IPS DF 6.9 (cell line): ENCODE results near the gene ILF2.

ENCODE experiments used
- DNase-seq: peaks from one replicate; pipeline ENCODE4 v3.0.0-alpha.2; 2013; ENCODE audit warnings: low read depth, low spot score
- H3K27ac ChIP-seq: one replicate; pipeline ENCODE4 v1.5.1; 2013; ENCODE audit warnings: low read length, control low read depth
- H3K27me3 ChIP-seq: 2 replicates; pipeline ENCODE4 v1.6.1; 2013; ENCODE audit warnings: mild to moderate bottlenecking, low read length; ENCODE audit not compliant: control insufficient read depth, insufficient read depth
- H3K36me3 ChIP-seq: 2 replicates; pipeline ENCODE4 v1.6.1; 2013; ENCODE audit warnings: low read length; ENCODE audit not compliant: control insufficient read depth, insufficient read depth
- H3K4me1 ChIP-seq: 2 replicates; pipeline ENCODE4 v1.6.1; 2013; ENCODE audit warnings: low read length; ENCODE audit not compliant: control insufficient read depth, insufficient read depth
- H3K4me3 ChIP-seq: 2 replicates; pipeline ENCODE4 v1.5.1; 2013; ENCODE audit warnings: mild to moderate bottlenecking, low read length
- H3K9me3 ChIP-seq: 2 replicates; pipeline ENCODE4 v1.6.1; 2013; ENCODE audit warnings: low read length, inconsistent platforms; ENCODE audit not compliant: control insufficient read depth, insufficient read depth
- WGBS: extraction: QIAGEN DNeasy Blood & Tissue Kit; methylation state at CpG from one replicate; pipeline ENCODE4 v1.1.7; 2013; ENCODE audit warnings: mixed read lengths, missing lambda C conversion rate; ENCODE audit not compliant: insufficient read length, insufficient coverage; 5-methylcytosine and 5-hydroxymethylcytosine counted together

Gene ILF2

GRCh38 chr1:153628638-153629342 lies 42.0 kb downstream of the ILF2 start:
- Histone ChIP-seq H3K27ac (no peak overlapping the region), H3K27me3 (no peaks in the 10 kb centered on the region), H3K4me1 (peaks cover 5% of the 10 kb centered on the region), H3K9me3 (no peaks in the 10 kb centered on the region), H3K4me3 (no peak overlapping the region), H3K36me3 (peaks cover 2% of the 10 kb centered on the region; the same call in 1 of the 2 replicates)
- DNase-seq = no peak
- no CpG with 5 or more reads among the region's 6 CpGs for WGBS

GRCh38 chr1:153627715-153628626 lies 42.8 kb downstream of the ILF2 start, which contains the start of gene S100A1:
Gene S100A1 (plus strand): TSS chr1:153628434. CDS start chr1:153630522, 2,088 bp downstream.
- DNase-seq = no peak
- no CpG with 5 or more reads among the region's 10 CpGs for WGBS
- Histone ChIP-seq H3K4me1 (peaks cover 6% of the 10 kb centered on the region), H3K4me3 (peak within 1 kb of the TSS; percentile 34), H3K36me3 (peaks cover 2% of the 10 kb centered on the region; the same call in 1 of the 2 replicates), H3K27me3 (no peaks in the 10 kb centered on the region), H3K9me3 (no peaks in the 10 kb centered on the region), H3K27ac (no peak within 1 kb of the TSS)

GRCh38 chr1:153626904-153627714 lies 43.7 kb downstream of the ILF2 start, which contains the start of gene S100A13:
Gene S100A13 (minus strand): TSS chr1:153627505. CDS start chr1:153626472, 1,033 bp downstream.
- Histone ChIP-seq H3K4me1 (peaks cover 6% of the 10 kb centered on the region), H3K4me3 (peak within 1 kb of the TSS; percentile 34), H3K9me3 (no peaks in the 10 kb centered on the region), H3K27ac (no peak within 1 kb of the TSS), H3K36me3 (peaks cover 2% of the 10 kb centered on the region; the same call in 1 of the 2 replicates), H3K27me3 (no peaks in the 10 kb centered on the region)
- no CpG with 5 or more reads among the region's 28 CpGs for WGBS
- DNase-seq = peak; percentile 95

GRCh38 chr1:153626477-153626903 lies 44.3 kb downstream of the ILF2 start:
- peaks cover 2% of the 10 kb centered on the region; the same call in 1 of the 2 replicates for H3K36me3 ChIP-seq
- H3K27ac ChIP-seq = no peak overlapping the region
- DNase-seq = no peak
- no peaks in the 10 kb centered on the region for H3K27me3 ChIP-seq
- peaks cover 6% of the 10 kb centered on the region for H3K4me1 ChIP-seq
- no peaks in the 10 kb centered on the region for H3K9me3 ChIP-seq
- no peak overlapping the region; the same call in 1 of the 2 replicates for H3K4me3 ChIP-seq
- WGBS = no CpG with 5 or more reads among the region's 3 CpGs

- Histone ChIP-seq H3K27me3 (no peaks in the 10 kb centered on the region), H3K4me3 (no peak overlapping the region)
Observed at GRCh38 chr1:153624965-153625611, 45.7 kb downstream of the ILF2 start.

GRCh38 chr1:153623101-153623500 lies 47.7 kb downstream of the ILF2 start:
- no peak overlapping the region for H3K27ac ChIP-seq
- no peak overlapping the region for H3K4me3 ChIP-seq
- peaks cover 6% of the 10 kb centered on the region for H3K4me1 ChIP-seq
- no peaks in the 10 kb centered on the region for H3K9me3 ChIP-seq
- no CpG with 5 or more reads among the region's 7 CpGs for WGBS
- no peaks in the 10 kb centered on the region for H3K27me3 ChIP-seq
- DNase-seq = no peak
- peaks cover 5% of the 10 kb centered on the region; the same call in 1 of the 2 replicates for H3K36me3 ChIP-seq

More at GRCh38 chr1:153624965-153625611, 45.7 kb downstream of the ILF2 start:
- Histone ChIP-seq H3K9me3 (no peaks in the 10 kb centered on the region), H3K36me3 (peaks cover 2% of the 10 kb centered on the region; the same call in 1 of the 2 replicates), H3K27ac (no peak overlapping the region), H3K4me1 (peaks cover 6% of the 10 kb centered on the region)
- DNase-seq = no peak
- no CpG with 5 or more reads among the region's 10 CpGs for WGBS

- no peak overlapping the region for H3K27ac ChIP-seq
- no peak overlapping the region for H3K4me3 ChIP-seq
- WGBS = no CpG with 5 or more reads among the region's 6 CpGs
- H3K4me1 ChIP-seq = peaks cover 3% of the 10 kb centered on the region
- H3K27me3 ChIP-seq = no peaks in the 10 kb centered on the region
- DNase-seq = no peak
- 0 out of 2 replicates have a peak, but pooled peaks cover 2% of the 10 kb centered on the region for H3K36me3 ChIP-seq
- no peaks in the 10 kb centered on the region for H3K9me3 ChIP-seq
Observed at GRCh38 chr1:153619171-153619570, 51.6 kb downstream of the ILF2 start.

GRCh38 chr1:153617663-153618062 lies 53.1 kb downstream of the ILF2 start:
- peak; percentile 57 for DNase-seq
- H3K4me1 ChIP-seq = peaks cover 4% of the 10 kb centered on the region
- no peaks in the 10 kb centered on the region for H3K27me3 ChIP-seq
- H3K27ac ChIP-seq = no peak overlapping the region
- H3K4me3 ChIP-seq = no peak overlapping the region
- WGBS = no CpG with 5 or more reads among the region's 6 CpGs
- 0 out of 2 replicates have a peak, but pooled peaks cover 2% of the 10 kb centered on the region for H3K36me3 ChIP-seq
- H3K9me3 ChIP-seq = no peaks in the 10 kb centered on the region

GRCh38 chr1:153616917-153617311 lies 53.9 kb downstream of the ILF2 start:
- peaks cover 8% of the 10 kb centered on the region for H3K4me1 ChIP-seq
- H3K27ac ChIP-seq = no peak overlapping the region
- DNase-seq = no peak
- H3K9me3 ChIP-seq = no peaks in the 10 kb centered on the region
- H3K4me3 ChIP-seq = no peak overlapping the region
- H3K36me3 ChIP-seq = 0 out of 2 replicates have a peak, but pooled peaks cover 2% of the 10 kb centered on the region
- H3K27me3 ChIP-seq = no peaks in the 10 kb centered on the region
- no CpG with 5 or more reads among the region's 5 CpGs for WGBS
